Stimulated activated CD8-positive, alpha-beta memory T cell treated with anti-CD3 and anti-CD28 coated beads, Interleukin-12 subunit alpha, Interleukin-12 subunit beta, amount 100 ng/mL, for 24 hours (primary cell): ENCODE data around the gene PPHLN1.
A peak's percentile ranks its signal among the peaks of the same experiment; 100 is the strongest.

Experiments used
- DNase-seq: peaks from one replicate; pipeline ENCODE4 v3.0.0-alpha.2; 2020; ENCODE audit errors: extremely low read depth

Gene PPHLN1

DNA sequence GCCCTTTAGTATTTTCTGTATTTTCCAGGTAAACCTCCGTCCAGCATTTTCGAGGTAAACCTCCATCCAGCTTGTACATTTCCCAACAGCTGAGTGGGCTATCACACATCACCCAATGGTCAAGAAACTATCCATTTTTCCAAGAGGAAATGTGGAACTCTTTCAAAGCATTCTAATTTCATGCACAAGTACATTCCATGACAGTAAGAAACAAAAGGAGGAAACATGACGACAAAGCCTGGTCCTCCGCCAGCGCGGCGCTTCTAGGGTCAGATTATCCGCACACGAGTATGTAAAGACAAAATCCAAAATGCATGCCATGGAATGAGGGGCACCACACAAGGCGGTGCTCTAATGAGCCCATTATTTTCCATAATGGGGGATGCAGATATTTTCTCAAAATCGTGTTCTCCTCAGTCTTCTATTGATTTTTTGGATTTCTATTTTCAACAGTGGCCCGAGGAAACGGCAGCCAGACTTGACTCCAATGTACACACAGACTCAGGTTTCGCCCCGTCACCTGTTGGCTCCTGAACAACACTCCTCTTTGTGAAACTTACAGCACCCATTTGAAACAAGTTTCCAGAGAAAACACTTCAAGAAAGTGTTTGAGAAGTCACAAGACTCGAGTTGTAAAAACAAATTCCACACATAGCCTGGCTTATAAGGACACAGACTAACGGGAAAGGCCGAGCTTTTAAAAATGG lies 156.2 kb downstream of the PPHLN1 start:
- no peak for DNase-seq

DNA sequence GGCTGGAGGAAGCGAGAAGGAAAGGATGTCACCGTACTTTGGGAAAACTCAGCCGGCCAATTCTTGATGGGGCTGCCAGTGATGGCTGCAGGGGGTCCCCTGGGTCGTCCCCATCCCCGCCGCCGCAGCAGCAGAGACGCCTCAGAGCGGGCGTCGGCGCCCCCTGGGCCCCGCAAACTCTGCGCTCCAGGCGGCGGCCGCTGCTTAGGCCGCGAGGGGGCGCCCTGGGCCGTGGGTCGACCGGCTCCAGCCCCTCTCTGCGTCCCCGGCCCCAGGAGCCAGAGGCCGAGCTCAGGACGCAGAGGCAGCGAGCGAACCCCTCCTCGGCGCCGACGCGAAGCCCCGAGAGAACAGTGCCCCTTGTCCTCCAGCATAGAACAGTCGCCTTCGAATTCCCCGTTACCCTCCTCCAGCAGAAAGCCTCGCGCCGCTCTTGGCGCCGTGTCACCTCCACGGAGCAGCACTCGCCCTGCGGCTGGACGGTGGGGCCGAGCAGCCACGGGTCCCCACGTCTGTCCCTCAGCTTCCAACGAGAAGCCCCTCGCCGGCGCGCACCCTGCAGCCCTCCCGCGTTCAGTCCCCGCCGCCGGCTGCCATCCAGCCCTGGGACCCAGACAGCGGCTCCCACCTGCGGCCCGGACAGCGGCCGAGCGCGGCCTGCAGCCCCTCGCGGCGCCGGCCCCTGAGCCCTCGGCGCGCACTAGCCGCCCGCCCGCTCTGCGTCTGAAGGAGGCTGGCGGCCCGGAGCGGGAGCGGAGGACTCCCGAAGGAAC lies 157.0 kb downstream of the PPHLN1 start:
- DNase-seq, result peak; percentile 17

DNA sequence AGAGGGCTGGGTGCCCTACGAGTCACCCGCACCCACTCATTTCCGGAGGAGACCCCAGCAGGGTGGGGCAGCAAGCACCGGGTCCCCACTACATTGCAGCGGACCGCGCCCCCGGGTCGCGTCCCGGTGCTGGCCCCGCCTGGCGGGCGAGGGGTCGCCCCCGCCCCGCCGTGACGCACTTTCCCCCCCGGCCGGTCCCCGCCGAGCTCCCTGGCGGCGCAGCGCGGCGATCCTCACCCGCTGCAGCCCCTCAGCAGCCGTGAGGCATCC lies 157.5 kb downstream of the PPHLN1 start:
- no peak for DNase-seq

DNA sequence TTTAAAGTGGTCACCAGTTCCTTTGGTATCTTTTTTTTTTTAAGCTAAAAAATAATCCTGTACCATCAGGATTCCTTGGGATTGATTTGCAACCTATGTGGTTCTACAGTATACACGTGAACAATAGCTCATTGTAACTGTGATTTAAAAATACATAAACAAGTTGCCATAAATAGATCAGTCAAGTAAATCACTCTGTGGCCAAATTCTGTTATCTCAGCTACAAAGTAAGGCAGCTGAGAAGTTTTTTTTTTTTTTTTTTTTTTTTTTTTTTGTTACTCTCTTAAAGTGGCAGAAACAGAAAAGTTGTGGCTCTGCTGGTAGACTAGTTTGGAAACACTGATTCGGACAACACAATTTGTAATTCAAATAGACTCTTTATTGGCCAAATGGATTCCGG lies 159.0 kb downstream of the PPHLN1 start:
- no peak for DNase-seq

DNA sequence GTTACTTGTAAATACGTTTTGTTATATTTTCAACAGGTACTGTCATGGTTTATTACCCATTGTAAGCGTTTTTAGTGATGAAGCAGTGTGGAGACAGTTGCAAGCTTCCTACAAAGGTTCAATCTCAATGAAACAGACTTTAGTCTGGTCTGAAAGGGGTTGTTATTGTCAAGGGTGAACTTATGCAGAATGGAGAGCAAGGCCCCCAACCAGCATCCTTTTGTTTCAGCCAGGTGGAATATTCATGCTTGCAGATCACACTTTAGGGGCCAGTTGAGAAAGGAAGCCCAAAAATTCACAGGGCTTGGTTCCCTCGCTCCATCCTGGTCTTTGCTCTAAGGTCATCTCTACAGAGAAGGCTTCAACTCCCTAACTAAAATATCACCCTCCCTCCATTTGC lies 159.9 kb downstream of the PPHLN1 start:
- no peak for DNase-seq

DNA sequence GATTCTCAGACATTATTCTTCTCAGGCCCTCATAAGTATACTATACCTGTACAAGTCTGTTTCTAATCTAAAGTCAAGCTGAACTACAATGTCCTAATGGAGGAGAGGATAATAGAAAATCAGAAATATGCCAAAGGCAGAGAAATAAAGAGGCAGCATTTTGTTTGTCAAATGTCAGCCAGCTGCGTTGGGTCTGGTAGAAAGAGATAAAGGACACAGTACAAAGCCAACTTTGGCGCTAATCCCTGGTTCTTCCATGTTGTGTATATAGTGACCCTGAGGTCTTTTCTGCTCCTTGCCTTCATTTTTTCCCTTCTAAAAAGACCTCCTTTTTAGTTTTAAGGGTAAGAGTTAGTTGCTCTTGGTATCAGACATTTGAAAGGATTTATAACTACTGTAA lies 160.4 kb downstream of the PPHLN1 start:
- DNase-seq, result no peak

DNA sequence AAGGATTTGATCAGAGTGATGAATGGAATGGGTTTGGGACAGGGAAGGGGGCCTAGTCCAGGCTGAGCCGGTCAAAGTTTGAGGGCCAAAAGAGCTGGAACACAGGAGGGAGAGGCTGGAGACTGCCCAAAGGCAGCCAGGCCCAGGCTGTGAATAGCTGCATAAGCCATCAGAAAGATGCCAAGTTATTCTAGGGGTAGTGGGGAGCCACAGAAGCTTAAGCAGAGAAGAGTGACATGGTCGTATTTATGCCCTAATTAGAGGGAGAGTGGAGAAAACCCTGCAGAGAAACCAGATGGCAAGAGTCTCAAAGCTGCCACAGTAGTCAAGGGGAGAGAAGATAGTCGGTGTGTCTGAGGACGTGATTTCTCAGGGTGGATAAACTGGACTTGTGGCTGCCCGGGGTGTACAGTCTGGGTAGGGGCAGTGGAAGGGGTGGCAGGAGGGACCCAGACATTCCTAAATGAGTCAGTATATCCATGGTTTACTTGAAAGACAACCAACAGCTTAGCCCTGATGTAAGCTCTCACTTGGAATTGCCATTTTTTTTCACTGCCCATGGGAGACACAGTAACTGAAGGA lies 164.4 kb downstream of the PPHLN1 start:
- no peak for DNase-seq
